Measurements from ENCODE around the gene NQO2. TPM values are rescaled to one million over a fixed set of nuclear protein-coding genes. Genes with fewer than 3 reads are reported as not detected.

NQO2 gene
- total and polyA plus RNA-seq, 2 donors (not counting 1 experiment from before 2014, with no cell fraction given) = 6.2 to 21.5 TPM

DNA sequence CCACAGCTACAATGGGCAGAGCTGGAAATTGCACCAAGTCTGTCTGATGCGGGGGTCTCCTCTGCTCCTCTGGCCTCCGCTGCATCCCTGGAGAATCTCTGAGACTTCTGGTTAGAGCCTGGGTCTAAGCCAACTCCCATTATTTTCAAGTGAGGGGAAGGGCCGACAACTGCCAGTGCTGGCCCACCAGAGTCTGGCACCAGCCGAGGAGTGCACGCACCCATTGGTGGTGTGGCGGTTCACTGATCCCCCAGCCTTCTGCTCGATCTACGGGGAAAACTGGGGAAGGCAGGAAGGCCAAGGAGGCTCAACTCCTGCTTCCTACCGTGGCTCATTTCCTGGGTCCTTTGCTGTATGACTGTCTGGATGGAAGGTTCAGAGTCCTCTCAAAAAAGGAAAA is 6.2 kb downstream of the NQO2 start:
- ChIA-PET POLR2A (no interaction called here), CTCF (no interaction called here)
- intact Hi-C loops (cut with micrococcal nuclease) = no loop called here

DNA sequence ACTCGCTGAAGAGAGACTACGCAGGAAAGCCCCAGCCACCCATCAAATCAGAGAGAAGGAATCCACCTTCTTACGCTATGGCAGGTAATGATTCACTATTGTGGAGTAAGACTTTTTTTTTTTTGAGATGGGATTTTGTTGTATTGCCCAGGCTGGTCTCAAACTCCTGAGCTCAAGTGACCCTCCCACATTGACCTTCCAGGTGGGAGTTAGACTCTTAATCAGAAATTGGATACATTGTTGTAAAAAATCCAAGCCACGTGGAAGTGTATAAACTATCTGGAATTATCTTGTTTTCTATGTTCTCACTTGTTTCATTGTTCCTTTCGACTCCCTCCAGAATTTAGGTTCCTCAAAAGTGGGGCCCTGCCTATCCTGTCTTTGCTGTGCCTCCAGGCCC is 6.8 kb downstream of the NQO2 start:
- H3K9me3 ChIP-seq (ENCODE audit: control extremely low read depth in 1 of 3, control insufficient read depth in 2 of 3, insufficient read depth in 1 of 3, low read length in 2 of 3) = peaks cover 0 to 11% (median 7%) of the 10 kb centered on the region in 3 donors
- ATAC-seq (ENCODE audit: low read depth) (no peak), DNase-seq (no peak)
- no peak overlapping the region for H2AFZ ChIP-seq (ENCODE audit: insufficient read depth, low read depth, low read length, poor library complexity, severe bottlenecking)
- ChIA-PET CTCF (no interaction called here), POLR2A (no interaction called here)
- Mint-ChIP-seq H3K27ac (no peak overlapping the region), H3K4me3 (no peak overlapping the region), H3K9me3 (ENCODE audit: insufficient read depth) (peaks cover 3% of the 10 kb centered on the region), H3K4me1 (peaks cover 4% of the 10 kb centered on the region), H3K27me3 (no peaks in the 10 kb centered on the region)
- WGBS (ENCODE audit: insufficient coverage) = 100% methylated on average over 1 of the region's 5 CpGs
- intact Hi-C loops (cut with micrococcal nuclease) = no loop called here
- peaks cover 0 to 18% of the 10 kb centered on the region in 2 experiments for H3K36me3 ChIP-seq (replicated peaks in 1 of 2; ENCODE audit: control extremely low read depth in 1 of 2, control insufficient read depth in 1 of 2, extremely low read depth in 1 of 2, insufficient read depth in 2 of 2, low read length in 1 of 2)
- H3K4me1 ChIP-seq (ENCODE audit: control insufficient read depth in 2 of 2, insufficient read depth in 2 of 2, low read length in 2 of 2) = no peaks in the 10 kb centered on the region
- no peak overlapping the region for H3K4me3 ChIP-seq (ENCODE audit: control extremely low read depth in 1 of 5, extremely low read depth in 1 of 5, insufficient read depth in 1 of 5, low read depth in 2 of 5, low read length in 4 of 5)
- H3K27me3 ChIP-seq (replicated peaks in 1 of 4; ENCODE audit: control extremely low read depth in 1 of 4, control insufficient read depth in 3 of 4, insufficient read depth in 4 of 4, low read length in 3 of 4) = no peaks in the 10 kb centered on the region
- no peaks in the 10 kb centered on the region for H3K79me2 ChIP-seq (ENCODE audit: control insufficient read depth, insufficient read depth, low read length)
- no peak overlapping the region for H3K27ac ChIP-seq (ENCODE audit: low read length in 2 of 2)
- TF ChIP-seq, protein P1, sequence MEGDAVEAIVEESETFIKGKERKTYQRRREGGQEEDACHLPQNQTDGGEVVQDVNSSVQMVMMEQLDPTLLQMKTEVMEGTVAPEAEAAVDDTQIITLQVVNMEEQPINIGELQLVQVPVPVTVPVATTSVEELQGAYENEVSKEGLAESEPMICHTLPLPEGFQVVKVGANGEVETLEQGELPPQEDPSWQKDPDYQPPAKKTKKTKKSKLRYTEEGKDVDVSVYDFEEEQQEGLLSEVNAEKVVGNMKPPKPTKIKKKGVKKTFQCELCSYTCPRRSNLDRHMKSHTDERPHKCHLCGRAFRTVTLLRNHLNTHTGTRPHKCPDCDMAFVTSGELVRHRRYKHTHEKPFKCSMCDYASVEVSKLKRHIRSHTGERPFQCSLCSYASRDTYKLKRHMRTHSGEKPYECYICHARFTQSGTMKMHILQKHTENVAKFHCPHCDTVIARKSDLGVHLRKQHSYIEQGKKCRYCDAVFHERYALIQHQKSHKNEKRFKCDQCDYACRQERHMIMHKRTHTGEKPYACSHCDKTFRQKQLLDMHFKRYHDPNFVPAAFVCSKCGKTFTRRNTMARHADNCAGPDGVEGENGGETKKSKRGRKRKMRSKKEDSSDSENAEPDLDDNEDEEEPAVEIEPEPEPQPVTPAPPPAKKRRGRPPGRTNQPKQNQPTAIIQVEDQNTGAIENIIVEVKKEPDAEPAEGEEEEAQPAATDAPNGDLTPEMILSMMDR (IDR thresholded peaks at IDR 0.05) = no peak
- TF ChIP-seq EZH2 (IDR thresholded peaks at IDR 0.05; ENCODE audit: borderline replicate concordance, insufficient read depth, low read depth, low read length, poor library complexity, severe bottlenecking) = no peak
- H4K20me1 ChIP-seq (ENCODE audit: control insufficient read depth, insufficient read depth, low read length, poor library complexity, severe bottlenecking) = no peaks in the 10 kb centered on the region
- no peak overlapping the region for H3K9ac ChIP-seq (ENCODE audit: low read length)
- no peak overlapping the region for H3K4me2 ChIP-seq (replicated peaks; ENCODE audit: low read depth, low read length, poor library complexity, severe bottlenecking)

More for the DNA sequence above, 6.2 kb downstream of the NQO2 start:
- no peak for TF ChIP-seq EZH2 (IDR thresholded peaks at IDR 0.05; ENCODE audit: borderline replicate concordance, insufficient read depth, low read depth, low read length, poor library complexity, severe bottlenecking)
- TF ChIP-seq, protein P1 (IDR thresholded peaks at IDR 0.05) = no peak
- Histone ChIP-seq H3K9ac (ENCODE audit: low read length) (no peak overlapping the region), H4K20me1 (ENCODE audit: control insufficient read depth, insufficient read depth, low read length, poor library complexity, severe bottlenecking) (no peaks in the 10 kb centered on the region), H3K4me1 (ENCODE audit: control insufficient read depth in 2 of 2, insufficient read depth in 2 of 2, low read length in 2 of 2) (no peaks in the 10 kb centered on the region), H3K9me3 (ENCODE audit: control extremely low read depth in 1 of 3, control insufficient read depth in 2 of 3, insufficient read depth in 1 of 3, low read length in 2 of 3) (peaks cover 0 to 7% (median 6%) of the 10 kb centered on the region in 3 donors), H2AFZ (ENCODE audit: insufficient read depth, low read depth, low read length, poor library complexity, severe bottlenecking) (no peak overlapping the region), H3K27ac (ENCODE audit: low read length in 2 of 2) (no peak overlapping the region), H3K27me3 (replicated peaks in 1 of 4; ENCODE audit: control extremely low read depth in 1 of 4, control insufficient read depth in 3 of 4, insufficient read depth in 4 of 4, low read length in 3 of 4) (no peaks in the 10 kb centered on the region), H3K79me2 (ENCODE audit: control insufficient read depth, insufficient read depth, low read length) (no peaks in the 10 kb centered on the region), H3K4me3 (ENCODE audit: control extremely low read depth in 1 of 5, extremely low read depth in 1 of 5, insufficient read depth in 1 of 5, low read depth in 2 of 5, low read length in 4 of 5) (no peak overlapping the region), H3K36me3 (replicated peaks in 1 of 2; ENCODE audit: control extremely low read depth in 1 of 2, control insufficient read depth in 1 of 2, extremely low read depth in 1 of 2, insufficient read depth in 2 of 2, low read length in 1 of 2) (peaks cover 0 to 16% of the 10 kb centered on the region in 2 experiments), H3K4me2 (replicated peaks; ENCODE audit: low read depth, low read length, poor library complexity, severe bottlenecking) (no peak overlapping the region)
- H3K9me3 Mint-ChIP-seq (ENCODE audit: insufficient read depth) = peaks cover 2% of the 10 kb centered on the region
- peaks cover 4% of the 10 kb centered on the region for H3K4me1 Mint-ChIP-seq
- WGBS (ENCODE audit: insufficient coverage) = 97% methylated on average over 9 of the region's 9 CpGs
- H3K27ac Mint-ChIP-seq = no peak overlapping the region
- ATAC-seq (ENCODE audit: low read depth) (no peak), DNase-seq (no peak)
- H3K4me3 Mint-ChIP-seq = no peak overlapping the region
- H3K27me3 Mint-ChIP-seq = no peaks in the 10 kb centered on the region
